ENCODE data around the gene TCF4.
A peak's percentile ranks its signal among the peaks of the same experiment; 100 is the strongest.

TCF4 gene

GRCh38 chr18:55557211-55557610 lies 30.8 kb downstream of the TCF4 start:
- H3K9me3 ChIP-seq (ENCODE audit: control insufficient read depth, low read depth, low read length), result no peaks in the 10 kb centered on the region
- H3K27ac ChIP-seq (ENCODE audit: low read length), result no peak overlapping the region
- no peaks in the 10 kb centered on the region for H3K27me3 ChIP-seq (ENCODE audit: control insufficient read depth, insufficient read depth, low read length)
- H3K9ac ChIP-seq (ENCODE audit: low read length), result no peak overlapping the region
- H3K4me1 ChIP-seq (ENCODE audit: control insufficient read depth, low read depth, low read length), result peaks cover 4% of the 10 kb centered on the region
- no peak overlapping the region for H3K4me3 ChIP-seq (ENCODE audit: low read length)
- H3K36me3 ChIP-seq (ENCODE audit: control insufficient read depth, low read depth, low read length), result peaks cover 9% of the 10 kb centered on the region

GRCh38 chr18:55555395-55556027 lies 32.5 kb downstream of the TCF4 start:
- Histone ChIP-seq H3K9me3 (ENCODE audit: control insufficient read depth, low read depth, low read length) (no peaks in the 10 kb centered on the region), H3K4me3 (ENCODE audit: low read length) (no peak overlapping the region), H3K9ac (ENCODE audit: low read length) (no peak overlapping the region), H3K36me3 (ENCODE audit: control insufficient read depth, low read depth, low read length) (peaks cover 9% of the 10 kb centered on the region), H3K4me1 (ENCODE audit: control insufficient read depth, low read depth, low read length) (peaks cover 4% of the 10 kb centered on the region), H3K27me3 (ENCODE audit: control insufficient read depth, insufficient read depth, low read length) (no peaks in the 10 kb centered on the region), H3K27ac (ENCODE audit: low read length) (no peak overlapping the region)

GRCh38 chr18:55552526-55553189 lies 35.3 kb downstream of the TCF4 start:
- no peak overlapping the region for H3K9ac ChIP-seq (ENCODE audit: low read length)
- H3K36me3 ChIP-seq (ENCODE audit: control insufficient read depth, low read depth, low read length), result peaks cover 6% of the 10 kb centered on the region
- H3K4me3 ChIP-seq (ENCODE audit: low read length), result no peak overlapping the region

GRCh38 chr18:55551227-55551626 lies 36.8 kb downstream of the TCF4 start:
- Histone ChIP-seq H3K4me1 (ENCODE audit: control insufficient read depth, low read depth, low read length) (peaks cover 31% of the 10 kb centered on the region), H3K27ac (ENCODE audit: low read length) (no peak overlapping the region), H3K9ac (ENCODE audit: low read length) (no peak overlapping the region), H3K4me3 (ENCODE audit: low read length) (no peak overlapping the region), H3K27me3 (ENCODE audit: control insufficient read depth, insufficient read depth, low read length) (no peaks in the 10 kb centered on the region), H3K36me3 (ENCODE audit: control insufficient read depth, low read depth, low read length) (peaks cover 6% of the 10 kb centered on the region), H3K9me3 (ENCODE audit: control insufficient read depth, low read depth, low read length) (no peaks in the 10 kb centered on the region)

More at GRCh38 chr18:55552526-55553189, 35.3 kb downstream of the TCF4 start:
- no peaks in the 10 kb centered on the region for H3K9me3 ChIP-seq (ENCODE audit: control insufficient read depth, low read depth, low read length)
- H3K27me3 ChIP-seq (ENCODE audit: control insufficient read depth, insufficient read depth, low read length), result no peaks in the 10 kb centered on the region
- no peak overlapping the region for H3K27ac ChIP-seq (ENCODE audit: low read length)
- peaks cover 18% of the 10 kb centered on the region for H3K4me1 ChIP-seq (ENCODE audit: control insufficient read depth, low read depth, low read length)

- Histone ChIP-seq H3K9me3 (ENCODE audit: control insufficient read depth, low read depth, low read length) (no peaks in the 10 kb centered on the region), H3K27me3 (ENCODE audit: control insufficient read depth, insufficient read depth, low read length) (no peaks in the 10 kb centered on the region), H3K27ac (ENCODE audit: low read length) (no peak overlapping the region), H3K4me1 (ENCODE audit: control insufficient read depth, low read depth, low read length) (peaks cover 31% of the 10 kb centered on the region), H3K4me3 (ENCODE audit: low read length) (no peak overlapping the region), H3K9ac (ENCODE audit: low read length) (no peak overlapping the region), H3K36me3 (ENCODE audit: control insufficient read depth, low read depth, low read length) (peaks cover 6% of the 10 kb centered on the region)
Observed at GRCh38 chr18:55550471-55550870, 37.5 kb downstream of the TCF4 start.

- no peak overlapping the region for H3K4me3 ChIP-seq (ENCODE audit: low read length)
- peaks cover 6% of the 10 kb centered on the region for H3K36me3 ChIP-seq (ENCODE audit: control insufficient read depth, low read depth, low read length)
- no peak overlapping the region for H3K9ac ChIP-seq (ENCODE audit: low read length)
- no peaks in the 10 kb centered on the region for H3K9me3 ChIP-seq (ENCODE audit: control insufficient read depth, low read depth, low read length)
- peaks cover 27% of the 10 kb centered on the region for H3K4me1 ChIP-seq (ENCODE audit: control insufficient read depth, low read depth, low read length)
- H3K27me3 ChIP-seq (ENCODE audit: control insufficient read depth, insufficient read depth, low read length), result no peaks in the 10 kb centered on the region
- no peak overlapping the region for H3K27ac ChIP-seq (ENCODE audit: low read length)
Observed at GRCh38 chr18:55549474-55550104, 38.4 kb downstream of the TCF4 start.

GRCh38 chr18:55547705-55548056 lies 40.3 kb downstream of the TCF4 start:
- Histone ChIP-seq H3K4me3 (ENCODE audit: low read length) (no peak overlapping the region), H3K36me3 (ENCODE audit: control insufficient read depth, low read depth, low read length) (no peaks in the 10 kb centered on the region), H3K27me3 (ENCODE audit: control insufficient read depth, insufficient read depth, low read length) (no peaks in the 10 kb centered on the region), H3K9me3 (ENCODE audit: control insufficient read depth, low read depth, low read length) (no peaks in the 10 kb centered on the region), H3K27ac (ENCODE audit: low read length) (no peak overlapping the region), H3K9ac (ENCODE audit: low read length) (peak overlapping the region; percentile 20), H3K4me1 (ENCODE audit: control insufficient read depth, low read depth, low read length) (peaks cover 32% of the 10 kb centered on the region)

- H3K9ac ChIP-seq (ENCODE audit: low read length), result no peak overlapping the region
- no peaks in the 10 kb centered on the region for H3K36me3 ChIP-seq (ENCODE audit: control insufficient read depth, low read depth, low read length)
- peaks cover 32% of the 10 kb centered on the region for H3K4me1 ChIP-seq (ENCODE audit: control insufficient read depth, low read depth, low read length)
Observed at GRCh38 chr18:55546851-55547704, 40.9 kb downstream of the TCF4 start.

GRCh38 chr18:55544014-55544413 lies 44.0 kb downstream of the TCF4 start:
- Histone ChIP-seq H3K9me3 (ENCODE audit: control insufficient read depth, low read depth, low read length) (no peaks in the 10 kb centered on the region), H3K4me3 (ENCODE audit: low read length) (no peak overlapping the region), H3K9ac (ENCODE audit: low read length) (no peak overlapping the region), H3K36me3 (ENCODE audit: control insufficient read depth, low read depth, low read length) (no peaks in the 10 kb centered on the region), H3K27ac (ENCODE audit: low read length) (no peak overlapping the region), H3K27me3 (ENCODE audit: control insufficient read depth, insufficient read depth, low read length) (no peaks in the 10 kb centered on the region), H3K4me1 (ENCODE audit: control insufficient read depth, low read depth, low read length) (peaks cover 30% of the 10 kb centered on the region)

More at GRCh38 chr18:55546851-55547704, 40.9 kb downstream of the TCF4 start:
- H3K27ac ChIP-seq (ENCODE audit: low read length), result peak overlapping the region; percentile 35
- H3K4me3 ChIP-seq (ENCODE audit: low read length), result no peak overlapping the region
- H3K27me3 ChIP-seq (ENCODE audit: control insufficient read depth, insufficient read depth, low read length), result no peaks in the 10 kb centered on the region
- no peaks in the 10 kb centered on the region for H3K9me3 ChIP-seq (ENCODE audit: control insufficient read depth, low read depth, low read length)

- Histone ChIP-seq H3K36me3 (ENCODE audit: control insufficient read depth, low read depth, low read length) (no peaks in the 10 kb centered on the region), H3K27ac (ENCODE audit: low read length) (no peak overlapping the region), H3K9me3 (ENCODE audit: control insufficient read depth, low read depth, low read length) (no peaks in the 10 kb centered on the region), H3K4me3 (ENCODE audit: low read length) (no peak overlapping the region), H3K4me1 (ENCODE audit: control insufficient read depth, low read depth, low read length) (peaks cover 28% of the 10 kb centered on the region), H3K27me3 (ENCODE audit: control insufficient read depth, insufficient read depth, low read length) (no peaks in the 10 kb centered on the region), H3K9ac (ENCODE audit: low read length) (no peak overlapping the region)
Observed at GRCh38 chr18:55543130-55543704, 44.8 kb downstream of the TCF4 start.

- Histone ChIP-seq H3K27me3 (ENCODE audit: control insufficient read depth, insufficient read depth, low read length) (no peaks in the 10 kb centered on the region), H3K27ac (ENCODE audit: low read length) (no peak overlapping the region), H3K4me3 (ENCODE audit: low read length) (no peak overlapping the region), H3K9me3 (ENCODE audit: control insufficient read depth, low read depth, low read length) (no peaks in the 10 kb centered on the region), H3K4me1 (ENCODE audit: control insufficient read depth, low read depth, low read length) (peaks cover 12% of the 10 kb centered on the region), H3K9ac (ENCODE audit: low read length) (no peak overlapping the region), H3K36me3 (ENCODE audit: control insufficient read depth, low read depth, low read length) (no peaks in the 10 kb centered on the region)
Observed at GRCh38 chr18:55541571-55541970, 46.4 kb downstream of the TCF4 start.

Measured in iPS-18a (cell line).